HEK293 (cell line): ENCODE results near the gene MUC5B.

Experiments
- CTCF ChIA-PET: fragments of 350-600 bp; formaldehyde crosslinking; extraction: SDS; loops from one replicate; lab custom pipeline; 2021; ENCODE audit warnings: antibody characterized with exemption; lab: Yijun Ruan, JAX
- POLR2A ChIA-PET: fragments of 300-600 bp; formaldehyde crosslinking; extraction: SDS; loops from one replicate; lab custom pipeline; 2020; ENCODE audit warnings: antibody characterized with exemption, inconsistent platforms; lab: Yijun Ruan, JAX
- H3K27ac ChIP-seq: fragments of 200-500 bp; sonication (Bioruptor generic); 2 replicates; pipeline ENCODE4 v1.5.1; 2014; ENCODE audit warnings: low read depth, low read length, control low read depth, inconsistent platforms; ENCODE audit errors: extremely low read depth
- H3K36me3 ChIP-seq, 2 experiments: fragments of 200-500 bp in 1 of 2; sonication (Bioruptor generic) in 1 of 2; 1 replicate in 1 of 2; 2 replicates in 1 of 2; pipeline ENCODE4 v1.5.1; 2014 to 2017; ENCODE audit warnings: inconsistent platforms in 2 of 2, low read length in 2 of 2; ENCODE audit not compliant: control insufficient read depth in 2 of 2, insufficient read depth in 1 of 2
- H3K4me1 ChIP-seq: fragments of 200-500 bp; sonication (Bioruptor generic); 2 replicates; pipeline ENCODE4 v1.5.1; 2014; ENCODE audit warnings: mild to moderate bottlenecking, low read length, inconsistent platforms; ENCODE audit not compliant: control insufficient read depth, insufficient read depth
- H3K4me3 ChIP-seq: 2 replicates; pipeline ENCODE4 v1.5.1; 2011; ENCODE audit warnings: low read depth, mild to moderate bottlenecking, control low read depth, low read length, moderate library complexity
- H3K9me3 ChIP-seq: fragments of 200-500 bp; sonication (Bioruptor generic); 2 replicates; pipeline ENCODE4 v1.5.1; 2014; ENCODE audit warnings: low read depth, low read length, inconsistent platforms; ENCODE audit not compliant: control insufficient read depth, insufficient read depth
- GLI4 ChIP-seq: fragments of 450-650 bp; formaldehyde crosslinking; IDR thresholded peaks from 2 replicates; pipeline ENCODE4 v1.5.1; 2016; ENCODE audit warnings: missing biosample characterization, missing genetic modification characterization
- KLF1 ChIP-seq: fragments of 450-650 bp; formaldehyde crosslinking; IDR thresholded peaks from 2 replicates; pipeline ENCODE4 v1.5.1; 2016; ENCODE audit warnings: missing biosample characterization, missing genetic modification characterization
- TRIM28 ChIP-seq: IDR thresholded peaks from 2 replicates; pipeline ENCODE4 v1.6.1; 2011; ENCODE audit warnings: low read length, control low read depth, borderline replicate concordance
- ZFHX2 ChIP-seq: fragments of 450-650 bp; formaldehyde crosslinking; conservative IDR thresholded peaks from 2 replicates; pipeline ENCODE4 v1.5.1; 2016; ENCODE audit warnings: missing biosample characterization, missing genetic modification characterization
- ZFP69B ChIP-seq: fragments of 450-650 bp; formaldehyde crosslinking; IDR thresholded peaks from 2 replicates; pipeline ENCODE4 v1.5.1; 2016; ENCODE audit warnings: missing biosample characterization, missing genetic modification characterization
- ZNF155 ChIP-seq: fragments of 450-650 bp; formaldehyde crosslinking; IDR thresholded peaks from 2 replicates; pipeline ENCODE4 v1.5.1; 2016; ENCODE audit warnings: missing biosample characterization, missing genetic modification characterization
- ZNF350 ChIP-seq: fragments of 450-650 bp; formaldehyde crosslinking; IDR thresholded peaks from 2 replicates; pipeline ENCODE4 v1.5.0; 2017; ENCODE audit warnings: missing biosample characterization, mild to moderate bottlenecking, missing genetic modification characterization
- ZNF354C ChIP-seq: fragments of 450-650 bp; formaldehyde crosslinking; IDR thresholded peaks from 2 replicates; pipeline ENCODE4 v1.5.1; 2016; ENCODE audit warnings: missing biosample characterization, missing genetic modification characterization, low read depth, borderline replicate concordance
- ZNF394 ChIP-seq: fragments of 450-650 bp; formaldehyde crosslinking; IDR thresholded peaks from 2 replicates; pipeline ENCODE4 v1.5.1; 2016; ENCODE audit warnings: missing biosample characterization, missing genetic modification characterization, mild to moderate bottlenecking, moderate library complexity, borderline replicate concordance
- ZNF555 ChIP-seq: fragments of 450-650 bp; formaldehyde crosslinking; conservative IDR thresholded peaks from 2 replicates; pipeline ENCODE4 v1.5.1; 2017; ENCODE audit warnings: missing biosample characterization, mild to moderate bottlenecking, missing genetic modification characterization, inconsistent platforms
- ZNF585B ChIP-seq: fragments of 450-650 bp; formaldehyde crosslinking; IDR thresholded peaks from 2 replicates; pipeline ENCODE4 v1.5.1; 2016; ENCODE audit warnings: missing biosample characterization, missing genetic modification characterization
- ZNF623 ChIP-seq: fragments of 450-650 bp; formaldehyde crosslinking; IDR thresholded peaks from 2 replicates; pipeline ENCODE4 v1.5.1; 2016; ENCODE audit warnings: missing biosample characterization, missing genetic modification characterization
- ZNF654 ChIP-seq: fragments of 450-650 bp; formaldehyde crosslinking; IDR thresholded peaks from 2 replicates; pipeline ENCODE4 v1.5.1; 2016; ENCODE audit warnings: low read depth, missing biosample characterization, missing genetic modification characterization
- ZNF747 ChIP-seq: fragments of 450-650 bp; formaldehyde crosslinking; IDR thresholded peaks from 2 replicates; pipeline ENCODE4 v1.5.1; 2016; ENCODE audit warnings: missing biosample characterization, missing genetic modification characterization
- TF ChIP-seq, protein P1 (sequence below): fragments of 450-650 bp; formaldehyde crosslinking; IDR thresholded peaks from 2 replicates; pipeline ENCODE4 v1.5.1; 2017; ENCODE audit warnings: missing biosample characterization, missing genetic modification characterization
- TF ChIP-seq, protein P2 (sequence below): fragments of 450-650 bp; formaldehyde crosslinking; IDR thresholded peaks from 2 replicates; pipeline ENCODE4; 2016; ENCODE audit warnings: missing biosample characterization, missing genetic modification characterization
- TF ChIP-seq, protein P3 (sequence below): fragments of 450-650 bp; formaldehyde crosslinking; IDR thresholded peaks from 2 replicates; pipeline ENCODE4 v1.5.1; 2016; ENCODE audit warnings: missing biosample characterization, missing genetic modification characterization, borderline replicate concordance

MUC5B gene

DNA sequence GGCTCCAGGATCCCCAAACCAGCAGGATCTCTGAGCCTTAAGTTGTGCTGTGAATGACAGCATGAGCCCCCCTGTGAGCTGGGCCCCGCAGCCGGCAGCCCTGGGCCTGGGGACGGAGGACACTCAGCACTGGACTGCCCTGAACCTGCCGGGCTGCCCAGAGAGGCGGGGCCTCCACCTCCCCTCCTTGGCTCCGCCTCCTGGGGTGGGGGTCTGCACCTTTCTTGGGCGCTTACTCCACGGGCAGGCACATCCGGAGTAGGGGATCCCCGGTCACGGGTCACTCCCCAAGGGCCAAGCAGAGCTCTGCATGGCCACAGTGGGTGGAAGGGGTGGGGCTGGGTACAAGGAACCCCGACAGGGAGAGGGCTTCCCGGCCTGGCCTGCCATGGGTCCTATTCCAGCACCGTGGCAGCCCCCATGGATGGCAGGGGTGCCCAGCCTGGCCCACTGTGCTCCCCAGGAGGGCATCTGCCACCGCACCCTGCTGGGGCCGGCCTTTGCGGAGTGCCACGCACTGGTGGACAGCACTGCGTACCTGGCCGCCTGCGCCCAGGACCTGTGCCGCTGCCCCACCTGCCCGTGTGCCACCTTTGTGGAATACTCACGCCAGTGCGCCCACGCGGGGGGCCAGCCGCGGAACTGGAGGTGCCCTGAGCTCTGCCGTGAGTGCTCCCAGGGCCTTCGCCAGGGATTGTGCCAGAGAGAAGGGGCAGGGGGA lies 5.4 kb downstream of the MUC5B start (continued):
- TF ChIP-seq, protein P1, sequence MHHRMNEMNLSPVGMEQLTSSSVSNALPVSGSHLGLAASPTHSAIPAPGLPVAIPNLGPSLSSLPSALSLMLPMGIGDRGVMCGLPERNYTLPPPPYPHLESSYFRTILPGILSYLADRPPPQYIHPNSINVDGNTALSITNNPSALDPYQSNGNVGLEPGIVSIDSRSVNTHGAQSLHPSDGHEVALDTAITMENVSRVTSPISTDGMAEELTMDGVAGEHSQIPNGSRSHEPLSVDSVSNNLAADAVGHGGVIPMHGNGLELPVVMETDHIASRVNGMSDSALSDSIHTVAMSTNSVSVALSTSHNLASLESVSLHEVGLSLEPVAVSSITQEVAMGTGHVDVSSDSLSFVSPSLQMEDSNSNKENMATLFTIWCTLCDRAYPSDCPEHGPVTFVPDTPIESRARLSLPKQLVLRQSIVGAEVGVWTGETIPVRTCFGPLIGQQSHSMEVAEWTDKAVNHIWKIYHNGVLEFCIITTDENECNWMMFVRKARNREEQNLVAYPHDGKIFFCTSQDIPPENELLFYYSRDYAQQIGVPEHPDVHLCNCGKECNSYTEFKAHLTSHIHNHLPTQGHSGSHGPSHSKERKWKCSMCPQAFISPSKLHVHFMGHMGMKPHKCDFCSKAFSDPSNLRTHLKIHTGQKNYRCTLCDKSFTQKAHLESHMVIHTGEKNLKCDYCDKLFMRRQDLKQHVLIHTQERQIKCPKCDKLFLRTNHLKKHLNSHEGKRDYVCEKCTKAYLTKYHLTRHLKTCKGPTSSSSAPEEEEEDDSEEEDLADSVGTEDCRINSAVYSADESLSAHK (tag by site-specific recombination): no peak
- TF ChIP-seq ZNF354C: no peak

DNA sequence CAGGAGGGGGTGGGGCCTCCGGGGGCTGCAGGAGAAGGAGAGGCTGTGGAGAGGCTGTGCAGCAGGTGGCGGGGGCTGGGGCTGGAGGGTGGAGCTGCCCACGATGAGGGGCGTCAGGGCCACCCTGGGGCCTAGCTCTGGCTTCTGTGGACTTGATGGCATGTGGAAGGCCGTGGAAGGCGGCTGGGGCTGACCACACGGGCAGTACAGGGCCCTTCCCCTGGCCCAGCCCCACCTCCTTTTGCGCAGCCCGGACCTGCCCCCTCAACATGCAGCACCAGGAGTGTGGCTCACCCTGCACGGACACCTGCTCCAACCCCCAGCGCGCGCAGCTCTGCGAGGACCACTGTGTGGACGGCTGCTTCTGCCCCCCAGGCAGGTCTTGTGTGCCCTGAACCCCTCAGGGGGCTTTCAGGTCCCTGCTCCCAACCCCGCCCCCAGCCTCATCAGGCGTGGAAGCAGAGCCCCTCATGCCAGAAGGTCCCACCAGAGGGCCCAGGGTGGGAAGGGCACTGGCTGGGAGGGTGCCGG lies 6.1 kb downstream of the MUC5B start:
- Histone ChIP-seq H3K4me1 (no peaks in the 10 kb centered on the region), H3K9me3 (no peaks in the 10 kb centered on the region), H3K4me3 (no peak overlapping the region), H3K36me3 (no peaks in the 10 kb centered on the region), H3K27ac (no peak overlapping the region)
- TF ChIP-seq ZNF394 (tag by site-specific recombination): no peak
- TF ChIP-seq ZNF747: no peak
- TF ChIP-seq, protein P2, sequence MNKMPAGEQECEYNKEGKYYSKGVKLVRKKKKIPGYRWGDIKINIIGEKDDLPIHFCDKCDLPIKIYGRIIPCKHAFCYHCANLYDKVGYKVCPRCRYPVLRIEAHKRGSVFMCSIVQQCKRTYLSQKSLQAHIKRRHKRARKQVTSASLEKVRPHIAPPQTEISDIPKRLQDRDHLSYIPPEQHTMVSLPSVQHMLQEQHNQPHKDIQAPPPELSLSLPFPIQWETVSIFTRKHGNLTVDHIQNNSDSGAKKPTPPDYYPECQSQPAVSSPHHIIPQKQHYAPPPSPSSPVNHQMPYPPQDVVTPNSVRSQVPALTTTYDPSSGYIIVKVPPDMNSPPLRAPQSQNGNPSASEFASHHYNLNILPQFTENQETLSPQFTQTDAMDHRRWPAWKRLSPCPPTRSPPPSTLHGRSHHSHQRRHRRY (tag by site-specific recombination): no peak
- POLR2A ChIA-PET: interaction anchor here (0.6 kb wide), 1 partner anchor 261 kb away, joined by 3 read pairs; no protein-coding TSS in a partner anchor
- CTCF ChIA-PET: no interaction called here

DNA sequence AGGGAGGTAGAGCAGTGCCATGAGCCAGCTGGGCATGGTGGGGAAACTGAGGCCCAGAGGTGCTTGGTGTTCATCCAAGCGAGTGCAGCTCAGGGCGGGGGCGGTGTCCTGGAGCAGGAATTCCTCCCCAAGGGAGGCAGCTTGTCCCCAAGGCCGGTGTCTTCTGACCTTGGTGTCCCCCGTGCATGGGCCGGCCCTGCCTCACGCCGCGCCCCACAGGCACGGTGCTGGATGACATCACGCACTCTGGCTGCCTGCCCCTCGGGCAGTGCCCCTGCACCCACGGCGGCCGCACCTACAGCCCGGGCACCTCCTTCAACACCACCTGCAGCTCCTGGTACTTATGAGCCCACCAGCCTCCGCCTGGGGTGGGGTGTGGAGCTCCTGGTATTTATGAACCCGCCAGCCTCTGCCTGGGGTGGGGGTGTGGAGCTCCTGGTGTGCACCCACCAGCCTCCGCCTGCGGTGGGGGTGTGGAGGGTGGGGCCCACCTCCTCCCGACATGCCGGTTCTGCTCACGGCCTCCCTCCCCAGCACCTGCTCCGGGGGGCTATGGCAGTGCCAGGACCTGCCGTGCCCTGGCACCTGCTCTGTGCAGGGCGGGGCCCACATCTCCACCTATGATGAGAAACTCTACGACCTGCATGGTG lies 6.7 kb downstream of the MUC5B start:
- ChIA-PET POLR2A (interaction anchor here (0.6 kb wide), 1 partner anchor 261 kb away, joined by 3 read pairs; no protein-coding TSS in a partner anchor), CTCF (interaction anchor here (0.7 kb wide), 1 partner anchor 9 kb away, joined by 3 read pairs; no protein-coding TSS in a partner anchor)
- no peaks in the 10 kb centered on the region for H3K4me1 ChIP-seq
- H3K27ac ChIP-seq: no peak overlapping the region
- no peaks in the 10 kb centered on the region for H3K36me3 ChIP-seq
- no peaks in the 10 kb centered on the region for H3K9me3 ChIP-seq
- TF ChIP-seq ZFHX2: no peak
- TF ChIP-seq ZFP69B (tag by site-specific recombination): 0 out of 2 replicates have a peak, but pooled peaks have one; percentile 24
- TF ChIP-seq ZNF585B (tag by site-specific recombination): no peak
- TF ChIP-seq ZNF623: no peak
- TF ChIP-seq KLF1: peak; percentile 91
- no peak for TF ChIP-seq ZNF555 (tag by site-specific recombination)
- no peak overlapping the region for H3K4me3 ChIP-seq

DNA sequence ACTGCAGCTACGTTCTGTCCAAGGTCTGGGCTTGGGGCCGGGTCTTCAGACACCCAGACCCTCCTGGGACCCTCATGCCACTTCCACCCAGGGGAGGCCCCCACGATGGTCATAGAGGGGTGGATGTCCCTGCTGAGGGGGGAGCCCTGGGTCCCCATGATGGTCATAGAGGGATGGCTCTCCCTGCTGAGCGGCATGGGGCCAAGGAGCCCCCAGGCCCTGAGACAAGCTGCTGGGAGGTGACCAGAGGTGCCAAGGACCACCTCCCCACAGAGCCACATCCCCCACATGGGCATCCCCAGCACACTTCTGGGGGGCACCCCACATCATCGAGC lies 7.2 kb downstream of the MUC5B start:
- H3K9me3 ChIP-seq: no peaks in the 10 kb centered on the region
- no peak overlapping the region for H3K27ac ChIP-seq
- CTCF ChIA-PET: interaction anchor here (0.7 kb wide), 1 partner anchor 9 kb away, joined by 3 read pairs; no protein-coding TSS in a partner anchor
- POLR2A ChIA-PET: no interaction called here
- no peaks in the 10 kb centered on the region for H3K4me1 ChIP-seq
- TF ChIP-seq ZNF654 (tag by site-specific recombination): no peak
- TF ChIP-seq ZNF155: no peak
- TF ChIP-seq, protein P3, sequence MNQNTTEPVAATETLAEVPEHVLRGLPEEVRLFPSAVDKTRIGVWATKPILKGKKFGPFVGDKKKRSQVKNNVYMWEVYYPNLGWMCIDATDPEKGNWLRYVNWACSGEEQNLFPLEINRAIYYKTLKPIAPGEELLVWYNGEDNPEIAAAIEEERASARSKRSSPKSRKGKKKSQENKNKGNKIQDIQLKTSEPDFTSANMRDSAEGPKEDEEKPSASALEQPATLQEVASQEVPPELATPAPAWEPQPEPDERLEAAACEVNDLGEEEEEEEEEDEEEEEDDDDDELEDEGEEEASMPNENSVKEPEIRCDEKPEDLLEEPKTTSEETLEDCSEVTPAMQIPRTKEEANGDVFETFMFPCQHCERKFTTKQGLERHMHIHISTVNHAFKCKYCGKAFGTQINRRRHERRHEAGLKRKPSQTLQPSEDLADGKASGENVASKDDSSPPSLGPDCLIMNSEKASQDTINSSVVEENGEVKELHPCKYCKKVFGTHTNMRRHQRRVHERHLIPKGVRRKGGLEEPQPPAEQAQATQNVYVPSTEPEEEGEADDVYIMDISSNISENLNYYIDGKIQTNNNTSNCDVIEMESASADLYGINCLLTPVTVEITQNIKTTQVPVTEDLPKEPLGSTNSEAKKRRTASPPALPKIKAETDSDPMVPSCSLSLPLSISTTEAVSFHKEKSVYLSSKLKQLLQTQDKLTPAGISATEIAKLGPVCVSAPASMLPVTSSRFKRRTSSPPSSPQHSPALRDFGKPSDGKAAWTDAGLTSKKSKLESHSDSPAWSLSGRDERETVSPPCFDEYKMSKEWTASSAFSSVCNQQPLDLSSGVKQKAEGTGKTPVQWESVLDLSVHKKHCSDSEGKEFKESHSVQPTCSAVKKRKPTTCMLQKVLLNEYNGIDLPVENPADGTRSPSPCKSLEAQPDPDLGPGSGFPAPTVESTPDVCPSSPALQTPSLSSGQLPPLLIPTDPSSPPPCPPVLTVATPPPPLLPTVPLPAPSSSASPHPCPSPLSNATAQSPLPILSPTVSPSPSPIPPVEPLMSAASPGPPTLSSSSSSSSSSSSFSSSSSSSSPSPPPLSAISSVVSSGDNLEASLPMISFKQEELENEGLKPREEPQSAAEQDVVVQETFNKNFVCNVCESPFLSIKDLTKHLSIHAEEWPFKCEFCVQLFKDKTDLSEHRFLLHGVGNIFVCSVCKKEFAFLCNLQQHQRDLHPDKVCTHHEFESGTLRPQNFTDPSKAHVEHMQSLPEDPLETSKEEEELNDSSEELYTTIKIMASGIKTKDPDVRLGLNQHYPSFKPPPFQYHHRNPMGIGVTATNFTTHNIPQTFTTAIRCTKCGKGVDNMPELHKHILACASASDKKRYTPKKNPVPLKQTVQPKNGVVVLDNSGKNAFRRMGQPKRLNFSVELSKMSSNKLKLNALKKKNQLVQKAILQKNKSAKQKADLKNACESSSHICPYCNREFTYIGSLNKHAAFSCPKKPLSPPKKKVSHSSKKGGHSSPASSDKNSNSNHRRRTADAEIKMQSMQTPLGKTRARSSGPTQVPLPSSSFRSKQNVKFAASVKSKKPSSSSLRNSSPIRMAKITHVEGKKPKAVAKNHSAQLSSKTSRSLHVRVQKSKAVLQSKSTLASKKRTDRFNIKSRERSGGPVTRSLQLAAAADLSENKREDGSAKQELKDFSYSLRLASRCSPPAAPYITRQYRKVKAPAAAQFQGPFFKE (tag by site-specific recombination): no peak
- no peak for TF ChIP-seq TRIM28
- no peak for TF ChIP-seq ZNF350 (tag by site-specific recombination)
- TF ChIP-seq GLI4: no peak
- H3K36me3 ChIP-seq: no peaks in the 10 kb centered on the region
- no peak overlapping the region for H3K4me3 ChIP-seq
